Globus pallidus (tissue), 1 donor: ENCODE data around the gene ITPK1.

Experiments used
- DNase-seq: peaks from one replicate; pipeline ENCODE4 v3.0.0-alpha.2; 2015; ENCODE audit warnings: low spot score

Gene ITPK1

DNA sequence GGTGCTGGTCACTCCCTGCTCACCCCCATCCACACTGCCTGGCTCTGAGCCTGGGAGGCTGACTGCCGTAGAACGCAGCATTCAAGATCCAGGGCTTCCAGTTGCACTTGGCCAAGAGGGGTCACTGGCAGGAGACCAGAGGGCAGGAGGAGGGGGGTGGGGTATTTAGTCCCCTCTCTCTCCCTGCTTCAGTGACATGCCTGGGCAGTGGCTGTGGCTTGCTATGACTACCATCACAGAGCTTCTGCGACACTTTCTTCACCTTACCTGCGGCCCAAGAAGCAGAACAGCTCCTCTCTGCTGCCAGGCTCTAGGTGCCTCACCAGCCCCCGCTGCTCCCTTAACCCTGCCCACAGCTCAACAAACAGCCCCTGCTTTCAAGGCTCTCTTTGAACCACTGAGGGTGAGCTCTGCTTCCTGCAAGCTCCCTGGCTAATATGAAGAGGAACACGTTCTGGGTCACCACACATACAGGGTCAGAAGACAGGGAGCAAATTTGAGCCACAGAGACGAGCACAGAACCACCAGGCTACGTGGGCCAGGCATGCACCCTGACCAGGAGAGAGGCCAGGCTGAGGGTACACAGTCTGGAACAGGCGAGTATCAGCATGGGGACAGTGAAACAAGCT, 55.7 kb downstream of the ITPK1 start:
- no peak for DNase-seq

DNA sequence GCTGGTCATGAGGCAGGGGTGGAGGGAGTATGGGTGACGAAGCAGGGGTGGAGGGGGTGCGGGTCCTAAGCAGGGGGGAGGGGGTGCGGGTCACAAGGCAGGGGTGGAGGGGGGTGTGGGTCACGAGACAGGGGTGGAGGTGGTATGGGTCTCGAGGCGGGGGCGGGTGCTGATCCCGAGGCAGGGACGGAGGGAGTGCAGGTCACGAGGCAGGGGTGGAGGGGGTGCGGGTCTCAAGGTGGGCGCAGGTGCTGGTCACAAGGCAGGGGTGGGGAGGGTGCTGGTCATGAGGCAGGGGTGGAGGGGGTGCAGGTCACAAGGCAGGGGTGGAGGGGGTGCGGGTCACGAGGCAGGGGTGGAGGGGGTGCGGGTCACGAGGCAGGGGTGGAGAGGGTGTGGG, 56.5 kb downstream of the ITPK1 start:
- no peak for DNase-seq

DNA sequence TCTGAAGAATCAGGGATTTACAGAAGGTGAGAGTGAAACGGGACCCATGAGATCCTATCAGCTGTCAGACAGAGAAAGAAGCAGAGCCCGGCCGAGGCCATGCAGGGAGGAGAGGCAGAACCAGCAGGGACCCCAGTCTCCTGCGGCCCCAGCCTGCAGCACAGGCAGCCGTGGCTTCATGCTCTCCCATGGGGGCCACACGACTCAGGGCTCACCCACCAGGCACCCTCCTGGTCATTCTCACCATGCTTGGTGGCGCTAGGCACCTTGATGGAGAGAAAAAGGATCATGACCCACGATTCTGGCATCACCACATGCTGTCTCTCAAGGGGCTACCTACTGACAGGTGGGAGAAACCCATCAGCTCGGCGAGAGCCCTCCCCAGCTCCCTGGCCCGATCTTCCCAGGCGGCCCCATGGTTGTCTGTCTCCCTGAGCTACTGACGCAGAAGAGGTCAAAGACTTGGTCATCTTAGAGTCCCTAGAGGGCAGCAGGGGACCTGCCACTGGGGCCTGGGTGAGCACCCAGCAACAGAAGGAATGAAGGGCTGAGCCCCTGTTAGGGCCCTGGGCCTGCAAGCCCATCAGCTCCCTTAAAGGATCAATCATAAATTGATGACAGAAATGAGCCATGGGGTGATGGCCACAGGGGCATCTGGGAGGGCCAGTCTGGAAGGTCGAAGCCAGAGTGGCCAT, 58.0 kb downstream of the ITPK1 start:
- no peak for DNase-seq

DNA sequence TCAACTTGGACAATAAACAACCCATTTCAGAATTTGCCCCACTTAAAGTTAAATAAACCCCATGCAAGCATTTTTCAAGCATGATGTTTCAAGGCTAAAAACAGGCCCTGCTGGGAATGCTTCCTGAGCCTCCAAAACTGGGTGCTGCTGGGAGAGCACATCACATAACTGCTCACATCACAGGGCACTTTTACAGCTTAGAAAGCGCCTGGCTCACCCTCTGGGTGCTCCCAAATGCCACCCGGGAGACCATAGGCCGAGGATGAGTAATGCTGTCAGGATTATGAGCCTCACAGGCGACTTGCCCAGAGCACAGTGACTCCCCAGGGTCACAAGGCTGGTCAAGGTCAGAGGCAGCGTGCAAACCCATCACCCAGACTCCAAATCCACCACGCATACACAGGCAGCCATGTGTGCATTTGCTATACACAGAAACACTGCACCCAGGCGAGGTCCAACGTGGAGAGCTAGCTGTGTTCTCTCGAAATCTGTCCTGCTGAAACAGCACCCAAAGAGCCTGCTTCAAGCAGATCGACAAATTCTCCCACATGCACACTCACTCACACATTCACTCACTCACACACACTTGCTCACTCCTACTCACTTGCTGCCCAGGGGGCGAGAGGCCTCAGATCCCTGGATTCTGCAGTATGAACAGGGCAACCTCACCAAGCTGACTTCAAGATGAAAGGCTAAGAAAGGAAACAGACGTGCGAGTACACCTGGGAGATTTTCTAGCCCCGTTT, 58.7 kb downstream of the ITPK1 start:
- DNase-seq: no peak

- no peak for DNase-seq
Observed at GRCh38 chr14:93056166-93056839, 59.4 kb downstream of the ITPK1 start.

- DNase-seq: no peak
Observed at GRCh38 chr14:93055651-93056115, 60.0 kb downstream of the ITPK1 start.

DNA sequence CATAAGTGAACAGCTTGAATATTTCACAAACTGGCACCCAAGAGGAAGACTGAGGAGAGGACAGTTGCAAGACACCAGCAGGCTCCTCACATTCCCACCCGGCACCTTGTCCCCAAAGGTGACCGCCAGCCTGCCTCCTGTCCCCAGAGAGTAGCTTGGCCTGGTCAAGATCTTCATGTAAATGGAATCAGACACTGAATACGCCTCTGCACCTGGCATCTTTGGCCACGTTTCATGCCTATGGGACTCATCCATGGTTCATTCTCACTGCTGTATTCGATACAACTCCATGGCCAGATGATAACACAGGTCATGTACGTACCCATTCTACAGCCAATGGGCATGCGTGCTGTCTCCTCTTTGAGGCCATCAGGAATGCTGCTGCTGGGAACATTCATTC, 60.8 kb downstream of the ITPK1 start:
- no peak for DNase-seq

DNA sequence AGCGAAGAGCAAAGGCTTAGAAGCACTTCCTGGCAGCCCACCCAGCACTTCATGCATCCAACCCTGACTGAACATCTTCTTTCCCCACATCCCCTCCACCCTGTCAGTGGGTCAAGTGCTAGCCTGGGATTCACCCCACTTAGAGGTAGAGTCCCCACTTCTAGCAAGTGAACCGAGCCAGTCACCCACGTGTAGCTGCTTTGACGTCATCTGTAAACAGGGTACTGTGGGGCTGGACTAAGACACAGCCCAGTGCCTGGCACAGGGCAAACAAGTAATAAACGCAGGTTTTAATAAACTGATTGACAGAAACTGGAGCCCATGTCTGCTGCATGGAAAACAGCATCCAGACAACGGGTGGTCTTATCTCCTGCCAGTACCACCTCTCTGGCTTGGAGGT, 61.7 kb downstream of the ITPK1 start:
- no peak for DNase-seq

- no peak for DNase-seq
Observed at GRCh38 chr14:93051600-93052546, 63.9 kb downstream of the ITPK1 start.

DNA sequence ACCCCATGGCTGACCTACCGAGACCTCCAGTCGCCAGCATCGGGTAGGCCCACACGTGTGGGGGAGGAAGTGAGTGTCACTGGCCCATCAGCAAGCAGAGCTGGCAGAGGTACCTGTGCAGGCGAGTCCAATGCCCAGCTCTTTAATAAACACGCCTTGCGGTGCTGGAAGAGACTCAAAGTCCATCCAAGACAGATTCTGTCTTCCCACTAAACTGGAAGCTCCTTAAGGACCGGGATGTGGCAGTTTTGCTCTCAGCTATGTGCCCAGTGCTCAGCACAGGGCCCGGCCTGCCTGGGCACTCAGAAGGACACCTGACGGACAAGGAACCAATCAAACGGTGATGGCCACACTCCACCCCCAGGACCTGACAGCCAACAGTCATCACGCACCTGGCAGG, 65.0 kb downstream of the ITPK1 start:
- DNase-seq: no peak

- no peak for DNase-seq
Observed at GRCh38 chr14:93049867-93050331, 65.8 kb downstream of the ITPK1 start.

- DNase-seq: no peak
Observed at GRCh38 chr14:93049315-93049714, 66.4 kb downstream of the ITPK1 start.

- no peak for DNase-seq
Observed at GRCh38 chr14:93048843-93049242, 66.9 kb downstream of the ITPK1 start.

DNA sequence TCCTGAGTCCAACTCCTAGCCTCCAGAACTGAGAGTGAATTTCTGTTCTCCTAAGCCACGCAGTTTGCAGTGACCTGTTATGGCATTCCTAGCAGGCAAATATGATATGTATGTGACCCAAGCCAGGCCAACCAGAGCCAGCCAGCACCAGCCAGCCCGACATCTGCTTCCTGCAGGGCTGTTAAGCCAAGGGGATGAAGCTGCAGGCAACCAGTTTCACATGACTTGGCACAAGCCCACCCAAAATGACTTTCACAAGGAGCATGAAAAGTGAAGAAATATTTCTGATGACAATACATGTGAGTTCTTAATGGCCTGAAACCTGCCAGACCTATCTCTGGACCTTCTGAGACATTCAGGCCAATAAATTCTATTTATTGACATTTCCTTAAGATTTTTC, 68.1 kb downstream of the ITPK1 start:
- no peak for DNase-seq

DNA sequence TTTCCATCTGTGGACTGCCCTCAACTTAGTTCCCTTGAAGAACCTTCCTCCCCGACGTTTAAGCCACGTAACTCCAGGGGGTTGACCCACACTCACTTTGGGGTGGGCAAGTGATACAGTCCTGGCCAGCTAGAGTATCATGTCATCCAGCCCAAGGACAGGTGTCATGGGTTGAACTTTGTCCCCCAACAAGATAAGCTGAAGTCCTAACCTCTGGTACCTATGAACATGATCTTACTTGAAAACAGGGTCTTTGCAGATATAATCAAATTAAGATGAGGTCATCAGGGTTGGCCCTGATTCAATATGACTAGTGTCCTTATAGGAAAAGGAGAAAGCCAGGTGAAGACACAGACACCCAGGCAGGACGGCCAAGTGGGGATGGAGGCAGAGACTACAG, 68.6 kb downstream of the ITPK1 start:
- no peak for DNase-seq

GRCh38 chr14:93046705-93047050, 69.0 kb downstream of the ITPK1 start:
- DNase-seq: no peak

GRCh38 chr14:93045965-93046704, 69.6 kb downstream of the ITPK1 start:
- no peak for DNase-seq

- no peak for DNase-seq
Observed at GRCh38 chr14:93045211-93045674, 70.5 kb downstream of the ITPK1 start.

GRCh38 chr14:93044556-93044955, 71.2 kb downstream of the ITPK1 start:
- DNase-seq: no peak

DNA sequence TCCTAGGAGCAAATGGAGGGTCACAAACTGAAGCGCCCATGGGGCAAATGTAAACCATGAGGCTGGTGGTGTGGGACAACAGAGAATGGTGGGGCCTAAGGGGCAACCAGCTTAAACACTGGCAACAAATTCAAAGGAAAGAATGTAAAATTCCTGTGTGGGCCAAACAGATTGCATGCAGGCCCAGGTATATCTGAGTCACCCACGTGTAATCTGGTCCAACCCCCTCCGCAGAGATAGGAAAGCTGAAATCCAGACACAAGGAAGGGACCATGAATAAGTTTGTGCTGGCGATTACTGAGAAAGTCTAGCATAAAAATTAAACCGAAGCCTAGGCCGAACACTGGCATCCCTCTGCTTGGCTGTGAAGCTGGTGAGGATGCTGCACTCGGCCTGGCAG, 71.6 kb downstream of the ITPK1 start:
- no peak for DNase-seq
